Measurements from ENCODE around the gene TMA7B.

GRCh38 chr22:39956932-39957664, 3.1 kb upstream of the TMA7B start:
- TF ChIP-seq CTCF (IDR thresholded peaks at IDR 0.05; ENCODE audit: low read length) (no peak), EZH2 (optimal IDR thresholded peaks at IDR 0.05; ENCODE audit: low read depth, low read length) (no peak)
